GM13977 (cell line): ENCODE results near the gene GSG1L.

Source experiments
- DNase-seq: peaks from one replicate; pipeline ENCODE4 v3.0.0; 2012; ENCODE audit warnings: low spot score
- CTCF ChIP-seq: IDR thresholded peaks from 2 replicates; pipeline ENCODE4 v1.5.1; 2012; ENCODE audit warnings: mild to moderate bottlenecking, control low read depth; ENCODE audit not compliant: insufficient read depth; ENCODE audit errors: extremely low read depth, missing control alignments
- in situ Hi-C: fragments of 300-500 bp; cut with MboI; formaldehyde crosslinking; loops from one replicate; pipeline ENCODE4 v1.12.0; 2022; ENCODE audit warnings: low sequenced_read_pairs, low pct_unique_long_range_greater_than_20kb, mixed read lengths, inconsistent platforms; ENCODE audit not compliant: unreplicated experiment

Gene GSG1L

DNA sequence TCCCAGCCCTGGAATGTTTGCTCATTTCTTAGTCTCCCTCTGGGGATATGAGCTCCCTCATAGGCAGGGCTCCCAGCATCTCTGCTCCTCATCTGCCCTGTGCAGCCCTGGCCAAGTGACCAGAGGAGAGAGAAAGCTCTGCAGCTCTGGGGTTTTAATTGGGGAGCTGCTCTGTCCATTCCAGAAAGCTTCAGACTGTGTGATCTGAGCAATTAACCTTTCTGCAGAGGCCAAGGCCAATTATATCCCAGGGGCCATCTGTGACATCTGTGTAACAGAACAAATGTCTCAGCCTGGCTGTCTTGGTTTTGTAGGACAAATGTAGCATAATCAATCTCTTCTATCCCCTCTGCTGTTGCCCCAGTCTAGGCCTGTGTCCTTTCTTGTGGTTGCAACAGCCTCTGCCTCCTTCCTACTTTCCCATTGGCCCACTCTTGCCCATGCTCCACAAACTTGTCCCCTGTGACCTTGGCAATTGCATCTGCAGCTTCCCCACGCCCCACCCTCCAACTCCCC lies 156.0 kb downstream of the GSG1L start:
- in situ Hi-C loops: no loop called here
- DNase-seq: no peak
- TF ChIP-seq CTCF: no peak

GRCh38 chr16:27906883-27907282 lies 156.6 kb downstream of the GSG1L start:
- in situ Hi-C loops: no loop called here
- no peak for TF ChIP-seq CTCF
- no peak for DNase-seq

- DNase-seq: no peak
- in situ Hi-C loops: no loop called here
- TF ChIP-seq CTCF: no peak
Observed at GRCh38 chr16:27903046-27903655, 160.4 kb downstream of the GSG1L start.

DNA sequence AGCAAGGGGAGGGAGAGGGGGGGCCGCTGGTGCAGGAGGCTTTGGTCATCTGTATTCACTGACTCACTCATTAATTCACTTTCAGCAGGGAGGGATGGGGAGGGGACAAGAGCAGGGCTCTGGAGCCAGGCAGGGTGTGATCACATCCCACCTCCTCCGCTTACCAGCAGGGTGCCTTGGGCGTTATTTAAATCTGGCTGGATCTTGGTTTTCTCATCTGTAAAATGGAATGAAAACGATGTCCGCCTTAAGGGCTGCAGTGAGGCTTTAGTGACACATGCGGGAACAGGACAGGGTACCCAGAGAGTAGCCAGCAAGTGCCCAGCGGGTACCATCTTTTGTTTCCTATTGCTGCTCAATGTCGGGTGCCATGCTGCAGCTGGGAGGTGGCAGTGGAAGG lies 161.0 kb downstream of the GSG1L start:
- DNase-seq: no peak
- in situ Hi-C loops: no loop called here
- no peak for TF ChIP-seq CTCF

DNA sequence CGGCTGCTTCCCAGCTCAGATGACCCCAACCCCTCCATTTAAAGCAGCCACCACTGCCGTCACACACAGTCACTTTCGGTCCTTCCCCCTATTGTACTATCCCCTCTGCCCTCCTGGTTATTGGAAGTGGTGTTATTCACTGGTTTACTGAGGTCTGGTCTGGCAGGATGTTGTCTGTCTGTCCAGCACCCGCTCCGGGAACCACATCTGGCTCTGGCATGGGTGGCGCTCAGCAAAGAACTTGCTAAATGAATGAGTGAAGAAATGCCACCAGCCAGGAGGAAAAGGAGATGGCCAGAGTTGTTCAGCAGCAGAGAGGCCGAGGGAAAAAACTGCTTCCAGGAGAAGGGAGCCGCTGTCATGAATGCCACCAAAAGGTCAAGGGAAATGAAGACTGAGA lies 161.6 kb downstream of the GSG1L start:
- no peak for TF ChIP-seq CTCF
- no peak for DNase-seq
- in situ Hi-C loops: no loop called here

- in situ Hi-C loops: no loop called here
- TF ChIP-seq CTCF: no peak
Observed at GRCh38 chr16:27899736-27900135, 163.8 kb downstream of the GSG1L start.

More at GRCh38 chr16:27899736-27900135, 163.8 kb downstream of the GSG1L start:
- no peak for DNase-seq
